K562 (cell line): Measurements from ENCODE around the gene SLC4A2. TPM values are rescaled to one million over a fixed set of nuclear protein-coding genes. Genes with fewer than 3 reads are reported as not detected.

Experiments used
- BDP1 ChIP-seq: IDR thresholded peaks from 3 replicates; pipeline ENCODE4 v1.6.1; 2011; ENCODE audit not compliant: insufficient read length, insufficient read depth
- CBFA2T3 ChIP-seq: fragments of 450-650 bp; IDR thresholded peaks from 2 replicates; pipeline ENCODE4 v1.6.1; 2017
- DIDO1 ChIP-seq: fragments of 450-650 bp; IDR thresholded peaks from 2 replicates; pipeline ENCODE4 v1.6.1; 2016; ENCODE audit warnings: low read depth, missing biosample characterization, missing genetic modification characterization
- FIP1L1 ChIP-seq: fragments of 200-400 bp; formaldehyde crosslinking; IDR thresholded peaks from 2 replicates; pipeline ENCODE4 v1.6.1; 2018; ENCODE audit warnings: mild to moderate bottlenecking, low read depth, low read length; ENCODE audit not compliant: poor library complexity, severe bottlenecking
- HNRNPK ChIP-seq: fragments of 200-400 bp; formaldehyde crosslinking; IDR thresholded peaks from one replicate; pipeline ENCODE4 v1.6.1; 2018; ENCODE audit warnings: mild to moderate bottlenecking, low read depth, low read length; ENCODE audit not compliant: poor library complexity, severe bottlenecking
- KDM5B ChIP-seq: fragments of 200-600 bp; sonication (generic); IDR thresholded peaks from 2 replicates; pipeline ENCODE4 v1.6.1; 2012; ENCODE audit warnings: low read depth, mild to moderate bottlenecking, moderate library complexity, low read length, control low read depth, inconsistent platforms; ENCODE audit not compliant: insufficient replicate concordance
- MEIS2 ChIP-seq: fragments of 450-650 bp; IDR thresholded peaks from 2 replicates; pipeline ENCODE4 v1.6.1; 2014; ENCODE audit warnings: mild to moderate bottlenecking; ENCODE audit not compliant: partially characterized antibody
- PBX2 ChIP-seq, 2 experiments: IDR thresholded peaks in 1 of 2; conservative IDR thresholded peaks in 1 of 2; 2 replicates each; pipeline ENCODE4 v1.6.1; 2016; ENCODE audit warnings: low read depth in 2 of 2, mild to moderate bottlenecking in 1 of 2, missing compliant biosample characterization in 1 of 2, missing genetic modification characterization in 1 of 2, moderate library complexity in 1 of 2
- PHF8 ChIP-seq: fragments of 200-600 bp; sonication (generic); IDR thresholded peaks from 2 replicates; pipeline ENCODE4 v1.6.1; 2012; ENCODE audit warnings: mixed run types, mild to moderate bottlenecking, inconsistent platforms, low read length, moderate library complexity, borderline replicate concordance
- PRDM10 ChIP-seq: fragments of 450-650 bp; IDR thresholded peaks from 2 replicates; pipeline ENCODE4 v1.6.1; 2018; ENCODE audit not compliant: partially characterized antibody
- SNAPC5 ChIP-seq: fragments of 250-450 bp; sonication (Bioruptor Pico); IDR thresholded peaks from 2 replicates; pipeline ENCODE4 v1.8.0; 2021; ENCODE audit warnings: moderate library complexity, mild to moderate bottlenecking, inconsistent platforms
- TEAD1 ChIP-seq, 2 experiments: fragments of 450-650 bp in 1 of 2; sonication (generic) in 1 of 2; formaldehyde crosslinking; IDR thresholded peaks; 2 replicates each; pipeline versions ENCODE4 v1.4.0 to v1.8.0; 2020 to 2022; ENCODE audit warnings: mild to moderate bottlenecking in 2 of 2, missing genetic modification reagents in 1 of 2
- ZNF232 ChIP-seq: sonication (generic); formaldehyde crosslinking; IDR thresholded peaks from 2 replicates; pipeline ENCODE4 v1.8.0; 2022; ENCODE audit warnings: mild to moderate bottlenecking, missing genetic modification reagents
- ZNF41 ChIP-seq: fragments of 250-450 bp; sonication (Bioruptor Pico); conservative IDR thresholded peaks from 2 replicates; pipeline ENCODE4 v1.4.0; 2020; ENCODE audit warnings: mild to moderate bottlenecking
- ZNF589 ChIP-seq: fragments of 200-800 bp; sonication (Bioruptor generic); IDR thresholded peaks from 2 replicates; pipeline ENCODE4 v1.6.1; 2016; ENCODE audit warnings: low read depth, missing genetic modification characterization, missing compliant biosample characterization
- polyA plus RNA-seq, 8 experiments: library from polyadenylated mRNA; depleted of rRNA in 4 of 8; stranded (reverse) in 5 of 8; unstranded in 3 of 8; fragments of >200 nt; fragmentation: Nextera tagmentation in 2 of 8; fragmentation: Illumina TruSeq in 1 of 8; extraction: Ambion mirVana in 2 of 8; extraction: Trizol in 1 of 8; gene quantifications; 2 replicates each; pipeline versions ENCODE4 v1.2.1 to v1.2.3, GENCODE V29; 2011 to 2014; ENCODE audit warnings: inconsistent platforms in 1 of 8, missing spikeins in 1 of 8
- total RNA-seq, 7 experiments: library from RNA; depleted of rRNA in 6 of 7; stranded (reverse); fragments of >200 nt in 6 of 7; fragmentation: Illumina TruSeq in 2 of 7; extraction: Trizol in 2 of 7; gene quantifications; 2 replicates each; pipeline versions ENCODE4 v1.2.1 to v1.2.3, GENCODE V29; 2011 to 2021; ENCODE audit warnings: low replicate concordance in 1 of 7
- TF ChIP-seq, protein P1 (sequence below): sonication (generic); formaldehyde crosslinking; IDR thresholded peaks from 2 replicates; pipeline ENCODE4 v1.8.0; 2022; ENCODE audit warnings: mild to moderate bottlenecking, low read depth, missing genetic modification reagents
- TF ChIP-seq, protein P2 (sequence below): fragments of 450-650 bp; formaldehyde crosslinking; IDR thresholded peaks from 2 replicates; pipeline ENCODE4 v1.4.0; 2020; ENCODE audit warnings: mild to moderate bottlenecking, mixed read lengths

The SLC4A2 gene
- total and polyA plus RNA-seq, 9 of the 15 experiments (the other 6 are each of a cell fraction or from before 2014, with no cell fraction given), result 11.4 to 375 (median 130) TPM

GRCh38 chr7:151085329-151085690 is 25.9 kb downstream of the SLC4A2 start (continued):
- TF ChIP-seq PBX2 (CRISPR knock-in tag; IDR thresholded peaks at IDR 0.05; ENCODE audit: low read depth), result no peak
- TF ChIP-seq PBX2 (tag; conservative IDR thresholded peaks at IDR 0.05; ENCODE audit: low read depth), result peak; percentile 44; the same call in 1 of the 2 replicates
- TF ChIP-seq KDM5B, result peak; percentile 9
- peak; percentile 78 for TF ChIP-seq MEIS2
- TF ChIP-seq, protein P1, sequence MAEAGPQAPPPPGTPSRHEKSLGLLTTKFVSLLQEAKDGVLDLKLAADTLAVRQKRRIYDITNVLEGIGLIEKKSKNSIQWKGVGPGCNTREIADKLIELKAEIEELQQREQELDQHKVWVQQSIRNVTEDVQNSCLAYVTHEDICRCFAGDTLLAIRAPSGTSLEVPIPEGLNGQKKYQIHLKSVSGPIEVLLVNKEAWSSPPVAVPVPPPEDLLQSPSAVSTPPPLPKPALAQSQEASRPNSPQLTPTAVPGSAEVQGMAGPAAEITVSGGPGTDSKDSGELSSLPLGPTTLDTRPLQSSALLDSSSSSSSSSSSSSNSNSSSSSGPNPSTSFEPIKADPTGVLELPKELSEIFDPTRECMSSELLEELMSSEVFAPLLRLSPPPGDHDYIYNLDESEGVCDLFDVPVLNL, result no peak
- TF ChIP-seq ZNF41 (CRISPR knock-in tag), result no peak
- TF ChIP-seq ZNF232 (CRISPR knock-in tag), result no peak
- TF ChIP-seq HNRNPK, result no peak
- TF ChIP-seq SNAPC5 (CRISPR knock-in tag), result no peak
- TF ChIP-seq PHF8, result no peak
- TF ChIP-seq, protein P2, sequence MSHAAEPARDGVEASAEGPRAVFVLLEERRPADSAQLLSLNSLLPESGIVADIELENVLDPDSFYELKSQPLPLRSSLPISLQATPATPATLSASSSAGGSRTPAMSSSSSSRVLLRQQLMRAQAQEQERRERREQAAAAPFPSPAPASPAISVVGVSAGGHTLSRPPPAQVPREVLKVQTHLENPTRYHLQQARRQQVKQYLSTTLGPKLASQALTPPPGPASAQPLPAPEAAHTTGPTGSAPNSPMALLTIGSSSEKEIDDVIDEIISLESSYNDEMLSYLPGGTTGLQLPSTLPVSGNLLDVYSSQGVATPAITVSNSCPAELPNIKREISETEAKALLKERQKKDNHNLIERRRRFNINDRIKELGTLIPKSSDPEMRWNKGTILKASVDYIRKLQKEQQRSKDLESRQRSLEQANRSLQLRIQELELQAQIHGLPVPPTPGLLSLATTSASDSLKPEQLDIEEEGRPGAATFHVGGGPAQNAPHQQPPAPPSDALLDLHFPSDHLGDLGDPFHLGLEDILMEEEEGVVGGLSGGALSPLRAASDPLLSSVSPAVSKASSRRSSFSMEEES (CRISPR knock-in tag), result no peak
- no peak for TF ChIP-seq DIDO1 (tag)
- TF ChIP-seq FIP1L1, result no peak
- TF ChIP-seq CBFA2T3, result peak; percentile 62
- 0 out of 4 replicates have a peak, but pooled peaks of 1 of the 2 experiments have one; percentile 9 for TF ChIP-seq TEAD1 (CRISPR knock-in tag; IDR thresholded peaks at IDR 0.05)
- peak; percentile 25 for TF ChIP-seq PRDM10
- no peak for TF ChIP-seq ZNF589 (CRISPR knock-in tag)
- TF ChIP-seq BDP1, result no peak
